Stimulated activated effector memory CD8-positive, alpha-beta T cell treated with anti-CD3 and anti-CD28 coated beads, Interleukin-12 subunit alpha, Interleukin-12 subunit beta, amount 100 ng/mL, for 72 hours (primary cell): ENCODE data around the gene MKRN1.
"Not testable (repeated sequence)": the region's sequence is repeated elsewhere in the genome, so short reads cannot be mapped to it uniquely, and the experiment has no call there.

ENCODE experiments used
- ATAC-seq: fragments of 150-1000 bp; cut with Tn5 transposase; 2 replicates; pipeline ENCODE4 v1.10.0; 2021
- DNase-seq, 2 donors: peaks; one replicate each; pipeline ENCODE4 v3.0.0; 2021 to 2022; ENCODE audit warnings: low spot score in 2 of 2
- H3K27ac Mint-ChIP-seq: one replicate; pipeline ENCODE4 v1.8.0; 2022; ENCODE audit warnings: mild to moderate bottlenecking, mixed read lengths
- H3K36me3 Mint-ChIP-seq: one replicate; pipeline ENCODE4 v1.8.0; 2022; ENCODE audit warnings: mild to moderate bottlenecking, mixed read lengths
- H3K4me1 Mint-ChIP-seq: one replicate; pipeline ENCODE4 v1.8.0; 2022; ENCODE audit warnings: mixed read lengths
- H3K4me3 Mint-ChIP-seq: one replicate; pipeline ENCODE4 v1.8.0; 2022; ENCODE audit warnings: mild to moderate bottlenecking, mixed read lengths
- H3K9me3 Mint-ChIP-seq: one replicate; pipeline ENCODE4 v1.8.0; 2022; ENCODE audit warnings: mixed read lengths

Gene MKRN1

GRCh38 chr7:140456551-140457051, 22.7 kb downstream of the MKRN1 start:
- ATAC-seq, result no peak
- Mint-ChIP-seq H3K9me3 (no peaks in the 10 kb centered on the region), H3K4me1 (peaks cover 40% of the 10 kb centered on the region), H3K4me3 (no peak overlapping the region), H3K36me3 (peaks cover 98% of the 10 kb centered on the region), H3K27ac (no peak overlapping the region)
- DNase-seq, result no peak

DNA sequence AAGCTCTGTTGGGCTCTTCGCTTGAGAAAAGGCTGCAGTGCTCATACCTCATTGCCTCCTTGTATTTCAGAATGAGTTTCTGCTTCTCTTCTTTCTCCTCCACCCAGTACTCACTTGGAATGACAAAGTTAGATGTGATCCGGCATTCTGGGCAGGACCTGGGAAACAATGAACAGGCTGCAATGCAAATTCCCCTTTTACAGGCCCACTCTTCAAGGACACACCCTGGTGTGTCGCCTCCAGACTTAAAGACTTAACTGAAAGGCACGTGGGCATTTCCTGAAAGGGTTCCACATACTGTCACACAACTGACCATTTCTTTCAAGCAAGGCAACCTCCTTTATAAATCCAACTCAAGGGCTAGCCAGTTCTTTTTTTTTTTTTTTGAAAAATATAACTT, 23.6 kb downstream of the MKRN1 start:
- Mint-ChIP-seq H3K36me3 (peaks cover 89% of the 10 kb centered on the region), H3K9me3 (no peaks in the 10 kb centered on the region), H3K4me3 (no peak overlapping the region), H3K27ac (peak overlapping the region; percentile 90), H3K4me1 (peaks cover 46% of the 10 kb centered on the region)
- ATAC-seq (no peak), DNase-seq (no peak)

DNA sequence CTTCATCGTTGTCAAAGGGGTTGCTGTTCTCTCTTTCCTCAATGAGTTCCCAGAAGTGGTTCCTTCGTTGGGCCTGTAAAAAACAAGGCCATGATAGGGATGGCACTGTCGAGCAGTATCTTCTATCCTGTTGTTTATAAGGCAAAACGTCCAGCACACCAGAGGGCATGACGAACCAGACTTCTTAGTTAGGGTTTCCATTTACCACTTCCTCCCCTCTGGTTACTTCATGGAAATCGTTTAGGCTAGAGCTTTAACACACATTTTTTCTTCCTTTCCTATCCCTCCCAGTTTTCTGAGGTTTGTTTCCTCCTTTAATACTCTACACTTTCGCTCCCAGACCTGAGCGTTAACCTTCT, 24.7 kb downstream of the MKRN1 start:
- ATAC-seq (peak; percentile 82), DNase-seq (no peak)
- H3K9me3 Mint-ChIP-seq, result no peaks in the 10 kb centered on the region
- peaks cover 78% of the 10 kb centered on the region for H3K36me3 Mint-ChIP-seq
- H3K27ac Mint-ChIP-seq, result peak overlapping the region; percentile 90
- peak overlapping the region; percentile 10 for H3K4me3 Mint-ChIP-seq
- H3K4me1 Mint-ChIP-seq, result peaks cover 46% of the 10 kb centered on the region

DNA sequence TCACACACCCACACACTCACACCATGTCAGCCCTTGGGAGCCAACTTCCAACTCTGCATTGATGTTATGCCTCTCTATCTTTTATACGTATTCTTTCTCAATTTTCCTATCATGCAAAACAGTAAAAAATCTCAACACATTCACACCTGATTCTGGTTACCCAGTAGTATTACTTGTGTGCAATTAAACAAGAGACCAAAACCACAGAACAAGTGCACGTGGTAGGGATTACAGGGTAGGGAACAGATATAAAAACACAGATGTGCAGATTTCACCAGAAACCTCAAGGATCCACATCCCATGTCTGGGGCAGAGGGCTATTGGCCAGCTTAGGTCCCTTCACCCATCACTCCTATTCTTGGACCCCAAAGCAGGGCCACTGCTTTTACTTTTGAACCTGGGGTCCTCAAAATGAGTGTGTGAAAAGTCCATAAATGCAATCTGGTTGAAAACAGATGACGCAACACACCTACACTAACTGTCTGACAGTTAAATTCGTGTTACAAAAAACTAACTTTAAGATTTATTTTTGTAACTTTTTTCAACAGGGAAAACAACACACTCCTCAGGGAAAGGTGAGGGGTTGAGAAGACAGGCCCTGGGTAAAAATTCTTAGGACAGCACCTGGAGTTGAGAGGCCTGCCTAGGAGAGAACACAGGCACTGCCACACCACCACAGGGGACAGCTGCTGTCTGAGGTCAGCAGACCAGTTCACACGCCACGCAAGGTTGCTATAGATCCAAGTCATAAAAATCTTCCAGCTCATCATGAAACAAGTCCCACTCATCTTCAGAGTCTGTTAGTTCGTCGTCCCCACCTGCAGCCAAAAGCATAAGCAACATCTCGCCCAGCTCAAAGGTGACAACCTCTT, 25.3 kb downstream of the MKRN1 start:
- DNase-seq (peak; percentile 6 to 67), ATAC-seq (peak; percentile 89)
- Mint-ChIP-seq H3K4me1 (peaks cover 46% of the 10 kb centered on the region), H3K4me3 (peak overlapping the region; percentile 10), H3K27ac (peak overlapping the region; percentile 90), H3K36me3 (peaks cover 72% of the 10 kb centered on the region)
- not testable (repeated sequence) for H3K9me3 Mint-ChIP-seq

- no peak for ATAC-seq
- Mint-ChIP-seq H3K4me3 (no peak overlapping the region), H3K9me3 (no peaks in the 10 kb centered on the region), H3K27ac (peak overlapping the region; percentile 90), H3K36me3 (peaks cover 65% of the 10 kb centered on the region), H3K4me1 (peaks cover 46% of the 10 kb centered on the region)
- no peak for DNase-seq
Observed at GRCh38 chr7:140453273-140453672, 26.0 kb downstream of the MKRN1 start.

DNA sequence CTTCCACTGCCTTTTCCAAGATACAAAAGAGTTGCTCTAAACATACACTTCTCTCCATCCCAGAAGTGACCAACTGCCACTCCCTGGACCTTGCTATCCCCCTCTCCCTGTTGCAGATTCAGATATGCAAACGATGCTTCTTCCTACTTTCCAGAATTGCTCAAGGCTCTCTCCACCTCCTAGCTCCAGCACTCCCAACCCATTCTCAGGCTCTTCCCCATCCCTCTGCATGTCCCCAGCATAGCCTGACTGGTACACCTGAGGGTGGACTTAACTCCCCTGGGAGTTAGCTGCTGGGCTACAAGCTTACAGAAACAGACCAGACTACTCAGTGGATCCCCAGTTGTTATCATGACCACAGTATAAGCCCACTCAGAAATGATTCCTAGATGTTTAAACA, 27.6 kb downstream of the MKRN1 start:
- peaks cover 40% of the 10 kb centered on the region for H3K4me1 Mint-ChIP-seq
- no peak overlapping the region for H3K4me3 Mint-ChIP-seq
- peaks cover 49% of the 10 kb centered on the region for H3K36me3 Mint-ChIP-seq
- no peak overlapping the region for H3K27ac Mint-ChIP-seq
- H3K9me3 Mint-ChIP-seq, result no peaks in the 10 kb centered on the region
- DNase-seq (no peak), ATAC-seq (no peak)

DNA sequence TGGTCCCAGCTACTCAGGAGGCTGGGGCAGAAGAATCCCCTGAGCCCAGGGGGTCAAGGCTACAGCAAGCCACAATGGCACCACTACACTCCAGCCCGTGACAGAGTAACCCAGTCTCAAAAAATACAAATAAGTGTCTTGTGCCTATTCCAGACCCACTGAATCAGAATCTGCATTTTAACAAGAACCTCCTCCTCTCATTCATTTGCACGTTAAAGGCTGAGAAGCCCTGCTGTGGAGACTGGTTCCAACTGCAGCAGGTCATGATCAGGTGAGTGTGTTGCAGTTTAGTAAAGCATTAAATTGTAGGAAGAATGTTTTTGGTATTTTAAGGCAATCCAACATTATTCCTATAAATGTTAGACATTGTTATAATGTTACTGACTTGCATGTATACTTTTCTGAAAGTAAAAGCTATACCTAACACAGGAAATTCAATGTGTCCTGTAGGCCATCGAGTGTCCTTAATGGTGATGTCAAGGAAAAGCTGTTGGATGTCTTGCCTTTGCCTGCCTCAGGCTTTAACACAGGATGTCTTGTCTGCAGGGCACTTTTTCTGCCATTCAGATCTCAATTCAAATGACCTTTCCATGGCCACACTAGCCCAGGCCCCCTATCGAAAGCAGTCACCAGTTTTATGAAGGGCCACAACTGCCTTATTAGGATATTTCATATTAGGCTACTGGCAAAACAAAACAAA, 30.4 kb downstream of the MKRN1 start:
- DNase-seq (no peak), ATAC-seq (no peak)
- H3K4me1 Mint-ChIP-seq, result peaks cover 26% of the 10 kb centered on the region
- H3K36me3 Mint-ChIP-seq, result peaks cover 21% of the 10 kb centered on the region
- no peaks in the 10 kb centered on the region for H3K9me3 Mint-ChIP-seq
- H3K4me3 Mint-ChIP-seq, result no peak overlapping the region
- no peak overlapping the region for H3K27ac Mint-ChIP-seq

DNA sequence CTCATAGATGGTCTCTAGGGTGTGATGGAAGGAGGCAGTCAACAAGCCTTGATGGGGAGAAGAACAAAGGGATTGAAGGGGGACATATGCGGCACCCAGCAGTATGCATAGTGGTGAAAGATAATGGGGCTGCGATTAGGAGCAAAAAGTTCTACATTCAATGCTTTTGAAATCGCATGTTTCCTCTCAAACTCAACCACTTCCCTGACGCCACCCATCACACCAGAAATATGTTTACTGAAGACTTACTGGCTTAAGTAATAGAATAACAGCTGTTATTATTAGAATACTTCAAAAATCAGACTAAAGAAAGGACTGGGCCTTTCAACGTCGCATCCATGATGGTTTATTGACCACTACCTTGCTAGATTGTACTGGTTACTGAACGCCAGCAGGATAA, 31.5 kb downstream of the MKRN1 start:
- Mint-ChIP-seq H3K4me1 (peaks cover 15% of the 10 kb centered on the region), H3K4me3 (no peak overlapping the region), H3K36me3 (peaks cover 10% of the 10 kb centered on the region), H3K9me3 (no peaks in the 10 kb centered on the region), H3K27ac (no peak overlapping the region)
- ATAC-seq (no peak), DNase-seq (no peak)

GRCh38 chr7:140446467-140446866, 32.8 kb downstream of the MKRN1 start:
- H3K36me3 Mint-ChIP-seq, result no peaks in the 10 kb centered on the region
- H3K4me1 Mint-ChIP-seq, result peaks cover 5% of the 10 kb centered on the region
- no peak overlapping the region for H3K27ac Mint-ChIP-seq
- no peak overlapping the region for H3K4me3 Mint-ChIP-seq
- ATAC-seq (no peak), DNase-seq (no peak)
- no peaks in the 10 kb centered on the region for H3K9me3 Mint-ChIP-seq

DNA sequence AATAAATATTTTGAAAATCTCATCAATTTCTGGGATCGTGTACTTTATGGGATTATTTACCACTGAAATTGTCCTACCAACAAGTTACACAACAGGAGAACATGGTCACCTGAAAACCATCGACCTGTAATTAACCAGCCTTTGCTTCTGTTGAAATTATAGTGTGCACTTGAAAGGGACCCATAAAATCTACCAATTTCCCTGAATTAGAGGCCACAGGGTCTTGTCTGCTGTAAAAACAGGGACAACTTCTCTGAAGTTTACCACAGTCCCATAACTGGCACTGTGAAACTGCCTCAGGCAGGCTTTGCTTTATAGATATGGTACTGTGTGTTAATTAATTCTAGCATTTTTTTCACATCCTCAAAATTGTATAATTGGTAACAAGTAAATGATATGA, 37.8 kb downstream of the MKRN1 start:
- Mint-ChIP-seq H3K4me3 (no peak overlapping the region), H3K36me3 (no peaks in the 10 kb centered on the region), H3K27ac (no peak overlapping the region), H3K4me1 (no peaks in the 10 kb centered on the region), H3K9me3 (no peaks in the 10 kb centered on the region)
- DNase-seq, result no peak
- ATAC-seq, result no peak

DNA sequence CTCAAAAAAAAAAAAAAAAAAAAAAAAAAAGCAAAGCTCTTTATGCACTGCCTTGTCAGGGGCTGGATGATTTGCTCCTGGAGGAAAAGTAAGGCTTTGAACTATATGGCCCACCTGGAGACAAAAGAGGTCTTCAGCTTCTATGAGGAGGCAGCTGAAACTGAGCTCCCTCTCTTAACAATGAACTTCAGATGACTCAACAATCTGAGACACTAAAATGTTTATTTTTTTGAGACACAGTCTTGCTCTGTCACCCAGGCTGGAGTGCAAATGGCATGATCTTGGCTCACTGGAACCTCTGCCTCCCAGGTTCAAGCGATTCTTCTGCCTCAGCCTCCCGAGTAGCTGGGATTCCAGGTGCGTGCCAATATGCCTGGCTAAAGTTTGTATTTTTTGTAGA, 38.7 kb downstream of the MKRN1 start:
- H3K4me3 Mint-ChIP-seq, result no peak overlapping the region
- H3K27ac Mint-ChIP-seq, result no peak overlapping the region
- H3K36me3 Mint-ChIP-seq, result no peaks in the 10 kb centered on the region
- no peaks in the 10 kb centered on the region for H3K9me3 Mint-ChIP-seq
- DNase-seq (no peak), ATAC-seq (no peak)
- H3K4me1 Mint-ChIP-seq, result no peaks in the 10 kb centered on the region

DNA sequence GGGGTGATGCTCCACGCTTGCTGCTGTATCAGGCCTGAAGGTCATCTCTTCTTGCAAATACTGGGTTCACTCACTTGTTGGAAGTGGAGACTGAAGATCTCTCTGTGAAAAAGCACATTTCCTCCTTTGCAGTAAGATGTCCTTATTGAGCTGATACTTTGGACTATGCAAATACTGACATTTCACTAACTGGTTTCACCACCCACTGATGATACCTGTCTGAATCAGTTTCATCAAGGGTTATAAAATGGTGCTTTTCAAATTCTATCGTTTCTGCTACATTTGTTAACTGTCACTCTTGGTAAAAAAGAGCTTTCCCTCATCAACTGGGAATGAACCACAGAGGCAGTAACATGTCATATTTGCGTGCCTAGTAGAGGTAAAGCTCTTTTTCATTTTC, 39.9 kb downstream of the MKRN1 start:
- ATAC-seq (peak; percentile 59), DNase-seq (no peak)
- no peaks in the 10 kb centered on the region for H3K4me1 Mint-ChIP-seq
- no peak overlapping the region for H3K27ac Mint-ChIP-seq
- H3K4me3 Mint-ChIP-seq, result no peak overlapping the region
- H3K9me3 Mint-ChIP-seq, result no peaks in the 10 kb centered on the region
- no peaks in the 10 kb centered on the region for H3K36me3 Mint-ChIP-seq

DNA sequence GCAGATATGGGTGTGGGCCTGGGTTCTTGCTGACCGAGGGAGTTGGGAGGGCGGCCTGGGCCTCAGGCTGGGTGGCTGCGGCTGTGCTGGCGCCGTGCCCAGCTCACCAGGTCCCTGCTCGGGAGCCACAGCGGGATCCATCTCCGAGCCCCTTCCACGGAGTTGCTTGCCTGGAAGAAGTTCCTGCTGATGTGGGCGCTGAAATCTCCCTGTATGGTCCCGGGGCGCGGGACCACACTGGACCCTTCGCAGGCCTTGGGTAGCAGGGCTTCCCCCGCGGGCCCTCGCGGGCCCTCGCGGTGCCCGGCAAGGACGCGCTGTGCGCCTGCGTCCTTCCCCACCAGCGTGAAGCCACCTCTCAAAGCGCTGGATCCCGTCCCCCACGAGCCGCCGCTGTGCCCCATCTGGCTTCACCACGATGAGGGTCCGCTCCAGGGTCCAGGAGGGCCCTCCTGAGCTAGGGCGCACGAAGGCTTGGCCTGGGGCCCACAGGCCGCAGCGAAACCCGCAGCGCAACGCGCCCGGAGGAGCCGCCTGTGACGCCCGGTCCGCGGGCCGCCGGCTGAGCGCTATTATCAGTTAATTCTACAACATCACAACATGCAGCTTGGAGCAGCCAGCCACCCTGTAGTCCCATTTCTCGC, 43.9 kb downstream of the MKRN1 start:
- no peak for ATAC-seq
- H3K4me3 Mint-ChIP-seq, result no peak overlapping the region
- DNase-seq, result no peak
- no peaks in the 10 kb centered on the region for H3K9me3 Mint-ChIP-seq
- H3K27ac Mint-ChIP-seq, result no peak overlapping the region
- H3K4me1 Mint-ChIP-seq, result no peaks in the 10 kb centered on the region
- no peaks in the 10 kb centered on the region for H3K36me3 Mint-ChIP-seq

- H3K9me3 Mint-ChIP-seq, result no peaks in the 10 kb centered on the region
- H3K27ac Mint-ChIP-seq, result no peak overlapping the region
- H3K4me3 Mint-ChIP-seq, result no peak overlapping the region
- DNase-seq (no peak), ATAC-seq (no peak)
- H3K36me3 Mint-ChIP-seq, result no peaks in the 10 kb centered on the region
- H3K4me1 Mint-ChIP-seq, result no peaks in the 10 kb centered on the region
Observed at GRCh38 chr7:140433396-140433795, 45.9 kb downstream of the MKRN1 start.

DNA sequence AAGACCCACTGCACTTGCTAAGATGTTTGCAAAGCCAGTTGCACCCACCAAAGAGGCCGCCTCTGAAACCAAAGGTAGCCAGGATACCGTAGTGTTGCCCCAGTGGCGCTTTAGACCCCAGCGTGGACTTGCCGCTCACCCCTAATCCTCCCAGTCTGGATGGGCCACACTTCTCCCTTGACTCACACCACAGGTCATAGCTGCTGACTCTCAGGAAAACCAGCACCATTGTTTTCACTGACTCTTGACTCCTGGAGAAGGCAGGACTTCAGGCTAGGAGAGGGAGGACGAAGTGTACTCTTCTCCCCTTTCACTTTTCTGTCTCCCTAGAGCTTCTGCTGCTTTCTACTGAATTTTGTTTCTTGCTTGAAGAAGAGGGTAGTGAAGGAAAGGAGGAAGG, 53.2 kb downstream of the MKRN1 start:
- Mint-ChIP-seq H3K4me1 (no peaks in the 10 kb centered on the region), H3K4me3 (no peak overlapping the region), H3K9me3 (no peaks in the 10 kb centered on the region), H3K27ac (no peak overlapping the region), H3K36me3 (peaks cover 7% of the 10 kb centered on the region)
- no peak for ATAC-seq
- DNase-seq, result no peak
